Karpas-422 (cell line): ENCODE measurements around the gene PRR16. TPM values are rescaled to one million over a fixed set of nuclear protein-coding genes. Genes with fewer than 3 reads are reported as not detected.

ENCODE experiments used
- DNase-seq: peaks from one replicate; pipeline ENCODE4 v3.0.0-alpha.2; 2015
- H2AFZ ChIP-seq: fragments of 200-600 bp; sonication (generic); 2 replicates; pipeline ENCODE4 v1.6.1; 2014; ENCODE audit warnings: antibody characterized with exemption, low read length, mixed read lengths
- H3K27ac ChIP-seq: fragments of 200-600 bp; sonication (generic); 2 replicates; pipeline ENCODE4 v1.5.1; 2014; ENCODE audit warnings: mild to moderate bottlenecking, low read length, moderate library complexity
- H3K27me3 ChIP-seq: fragments of 200-600 bp; sonication (generic); 2 replicates; pipeline ENCODE4 v1.6.1; 2014; ENCODE audit warnings: low read length, mixed read lengths
- H3K36me3 ChIP-seq: fragments of 200-600 bp; sonication (generic); 2 replicates; pipeline ENCODE4 v1.6.1; 2014; ENCODE audit warnings: low read length, mixed read lengths; ENCODE audit not compliant: insufficient read depth
- H3K4me1 ChIP-seq: fragments of 200-600 bp; sonication (generic); 2 replicates; pipeline ENCODE4 v1.6.1; 2014; ENCODE audit warnings: mild to moderate bottlenecking, low read length, mixed read lengths
- H3K4me2 ChIP-seq: fragments of 200-600 bp; sonication (generic); 2 replicates; pipeline ENCODE4 v1.6.1; 2014; ENCODE audit warnings: low read length, low read depth, mild to moderate bottlenecking; ENCODE audit not compliant: poor library complexity, severe bottlenecking
- H3K4me3 ChIP-seq: fragments of 200-600 bp; sonication (generic); 2 replicates; pipeline ENCODE4 v1.5.1; 2014; ENCODE audit warnings: mild to moderate bottlenecking, antibody characterized with exemption, low read length, mixed read lengths
- H3K79me2 ChIP-seq: fragments of 200-600 bp; sonication (generic); 2 replicates; pipeline ENCODE4 v1.6.1; 2014; ENCODE audit warnings: mild to moderate bottlenecking, low read length, mixed read lengths
- H3K9ac ChIP-seq: fragments of 200-600 bp; sonication (generic); 2 replicates; pipeline ENCODE4 v1.6.0; 2014; ENCODE audit warnings: low read length
- H3K9me2 ChIP-seq: fragments of 200-600 bp; sonication (generic), shearing (Covaris generic); replicated peaks from 2 replicates; pipeline ENCODE4 v1.6.0; 2014; ENCODE audit warnings: mild to moderate bottlenecking, low read length, moderate library complexity; ENCODE audit not compliant: insufficient read depth
- H3K9me3 ChIP-seq: fragments of 300-700, 200-600 bp; sonication (generic); 2 replicates; pipeline ENCODE4 v1.6.1; 2014; ENCODE audit warnings: low read length, mixed read lengths
- H4K20me1 ChIP-seq: fragments of 200-600 bp; sonication (generic); 2 replicates; pipeline ENCODE4 v1.6.1; 2014; ENCODE audit warnings: mild to moderate bottlenecking, antibody characterized with exemption, low read length, low read depth; ENCODE audit not compliant: insufficient read depth
- total RNA-seq: library from RNA; depleted of rRNA; stranded (reverse); fragments of >200 nt; shearing (Covaris generic); gene quantifications from 2 replicates; pipeline ENCODE4 v1.2.3, GENCODE V29; 2014; ENCODE audit warnings: low replicate concordance

The PRR16 gene
- total RNA-seq, 1 experiment from 2014 or later = not detected

DNA sequence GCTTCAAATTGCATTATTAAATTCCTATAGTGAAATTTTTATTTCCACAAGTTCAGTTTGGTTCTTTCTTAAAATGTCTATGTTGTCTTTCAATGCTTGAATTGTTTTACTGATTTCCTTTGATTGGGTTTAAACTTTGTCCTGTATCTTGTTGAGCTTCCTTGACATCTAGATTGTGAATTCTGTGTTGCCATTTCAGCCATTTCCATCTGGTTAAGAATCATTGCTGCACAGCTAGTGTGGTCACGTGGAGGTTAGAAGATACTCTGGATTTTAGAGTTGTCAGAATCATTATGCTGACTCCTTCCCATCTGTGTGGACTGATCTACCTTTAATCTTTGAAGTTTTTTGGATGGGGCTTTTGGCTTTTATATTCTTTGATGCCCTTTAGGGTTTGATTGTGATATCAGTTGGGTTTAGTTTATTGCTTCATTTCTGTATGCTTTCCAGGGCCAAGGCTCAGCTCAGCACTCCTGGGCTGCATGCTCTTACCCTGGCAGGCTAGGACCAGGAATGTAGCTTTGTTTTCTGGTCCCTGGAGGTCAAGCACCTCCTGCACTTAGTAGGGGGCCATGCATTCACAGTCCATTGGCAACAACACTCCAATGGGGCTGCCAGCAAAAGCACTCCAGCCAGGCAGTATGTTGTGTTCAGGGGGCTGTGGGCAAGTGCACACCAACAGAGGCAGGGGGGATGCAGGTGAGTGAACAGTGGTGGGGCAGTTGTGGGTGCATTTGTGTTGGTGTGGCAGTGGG, 141.4 kb downstream of the PRR16 start:
- H3K9me2 ChIP-seq = no peaks in the 10 kb centered on the region
- H3K36me3 ChIP-seq = no peaks in the 10 kb centered on the region
- no peak overlapping the region for H3K4me2 ChIP-seq
- no peak for DNase-seq
- no peak overlapping the region for H3K9ac ChIP-seq
- no peaks in the 10 kb centered on the region for H3K27me3 ChIP-seq
- no peaks in the 10 kb centered on the region for H4K20me1 ChIP-seq
- peaks cover 16% of the 10 kb centered on the region for H3K9me3 ChIP-seq
- no peaks in the 10 kb centered on the region for H3K4me1 ChIP-seq
- no peaks in the 10 kb centered on the region for H3K79me2 ChIP-seq
- no peak overlapping the region for H3K4me3 ChIP-seq
- H2AFZ ChIP-seq = no peak overlapping the region
- no peak overlapping the region for H3K27ac ChIP-seq

DNA sequence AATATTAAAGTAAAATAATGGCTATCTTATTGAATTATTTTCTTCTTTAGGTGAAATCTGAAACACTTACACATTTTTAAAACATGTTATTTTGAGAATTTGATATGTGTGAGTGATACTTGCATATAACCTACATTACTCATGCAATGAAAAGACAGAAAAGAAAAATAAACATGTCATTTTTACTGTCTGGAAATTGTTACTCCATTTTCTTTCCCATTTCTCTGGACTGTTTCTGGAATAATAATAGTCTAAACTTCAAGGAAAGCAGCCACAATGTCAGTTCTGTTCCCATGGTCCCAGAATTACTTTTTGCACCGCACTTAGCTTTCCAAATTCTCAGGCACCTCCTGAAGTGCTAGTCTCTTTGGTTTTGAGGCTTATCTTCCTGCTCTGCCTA, 145.5 kb downstream of the PRR16 start:
- Histone ChIP-seq H3K79me2 (no peaks in the 10 kb centered on the region), H3K9me3 (peaks cover 12% of the 10 kb centered on the region), H3K4me3 (no peak overlapping the region), H3K9me2 (no peaks in the 10 kb centered on the region), H3K27me3 (no peaks in the 10 kb centered on the region), H3K27ac (no peak overlapping the region), H3K4me1 (no peaks in the 10 kb centered on the region), H3K4me2 (no peak overlapping the region), H3K9ac (no peak overlapping the region), H2AFZ (no peak overlapping the region), H3K36me3 (no peaks in the 10 kb centered on the region), H4K20me1 (no peaks in the 10 kb centered on the region)
- no peak for DNase-seq

DNA sequence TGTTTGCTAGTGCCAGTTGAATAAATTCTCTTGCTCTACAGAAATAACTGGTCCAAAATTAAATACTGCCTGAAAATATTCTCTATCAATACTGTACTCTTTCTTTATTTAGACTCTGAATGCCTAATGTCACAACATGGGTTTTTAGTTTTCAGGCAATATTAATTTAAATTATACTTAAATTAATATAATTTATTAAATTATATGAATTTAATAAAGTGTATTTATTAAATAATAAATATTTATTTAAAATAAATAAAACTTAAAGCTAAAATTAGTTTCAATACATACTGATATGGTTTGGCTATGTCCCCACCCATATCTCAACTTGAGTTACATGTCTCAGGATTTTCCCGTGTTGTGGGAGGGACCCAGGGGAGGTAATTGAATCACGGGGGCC, 146.0 kb downstream of the PRR16 start:
- no peak overlapping the region for H3K4me3 ChIP-seq
- H3K4me2 ChIP-seq = no peak overlapping the region
- H4K20me1 ChIP-seq = no peaks in the 10 kb centered on the region
- H2AFZ ChIP-seq = no peak overlapping the region
- H3K27ac ChIP-seq = no peak overlapping the region
- peaks cover 8% of the 10 kb centered on the region; the same call in 1 of the 2 replicates for H3K9me3 ChIP-seq
- no peaks in the 10 kb centered on the region for H3K9me2 ChIP-seq
- H3K27me3 ChIP-seq = no peaks in the 10 kb centered on the region
- H3K9ac ChIP-seq = no peak overlapping the region
- H3K36me3 ChIP-seq = no peaks in the 10 kb centered on the region
- no peaks in the 10 kb centered on the region for H3K4me1 ChIP-seq
- no peak for DNase-seq
- no peaks in the 10 kb centered on the region for H3K79me2 ChIP-seq

DNA sequence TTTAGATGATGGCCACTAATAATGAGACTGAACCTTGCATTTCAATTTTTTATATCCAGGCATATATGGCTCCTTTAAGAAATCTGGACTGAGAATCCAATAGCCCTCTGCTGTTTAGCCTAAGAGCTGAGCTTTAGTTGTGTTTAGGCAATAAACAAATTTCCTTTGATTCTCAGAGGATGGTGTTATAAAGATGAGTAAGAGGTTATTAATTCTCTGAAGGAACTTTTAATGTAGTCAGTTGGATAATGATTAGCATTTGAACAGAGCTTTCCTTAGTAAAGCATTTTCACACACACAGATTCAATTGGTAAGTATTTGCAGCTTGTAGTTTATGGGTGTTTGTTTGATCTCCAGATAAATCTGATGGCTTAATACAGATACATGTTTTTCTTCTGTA, 149.6 kb downstream of the PRR16 start:
- no peaks in the 10 kb centered on the region for H4K20me1 ChIP-seq
- no peak overlapping the region for H3K4me3 ChIP-seq
- no peaks in the 10 kb centered on the region for H3K9me2 ChIP-seq
- H2AFZ ChIP-seq = no peak overlapping the region
- no peak overlapping the region for H3K4me2 ChIP-seq
- no peaks in the 10 kb centered on the region for H3K4me1 ChIP-seq
- H3K27me3 ChIP-seq = no peaks in the 10 kb centered on the region
- no peaks in the 10 kb centered on the region for H3K36me3 ChIP-seq
- no peak overlapping the region for H3K27ac ChIP-seq
- H3K9ac ChIP-seq = no peak overlapping the region
- no peaks in the 10 kb centered on the region for H3K79me2 ChIP-seq
- no peak for DNase-seq
- H3K9me3 ChIP-seq = peaks cover 3% of the 10 kb centered on the region; the same call in 1 of the 2 replicates

DNA sequence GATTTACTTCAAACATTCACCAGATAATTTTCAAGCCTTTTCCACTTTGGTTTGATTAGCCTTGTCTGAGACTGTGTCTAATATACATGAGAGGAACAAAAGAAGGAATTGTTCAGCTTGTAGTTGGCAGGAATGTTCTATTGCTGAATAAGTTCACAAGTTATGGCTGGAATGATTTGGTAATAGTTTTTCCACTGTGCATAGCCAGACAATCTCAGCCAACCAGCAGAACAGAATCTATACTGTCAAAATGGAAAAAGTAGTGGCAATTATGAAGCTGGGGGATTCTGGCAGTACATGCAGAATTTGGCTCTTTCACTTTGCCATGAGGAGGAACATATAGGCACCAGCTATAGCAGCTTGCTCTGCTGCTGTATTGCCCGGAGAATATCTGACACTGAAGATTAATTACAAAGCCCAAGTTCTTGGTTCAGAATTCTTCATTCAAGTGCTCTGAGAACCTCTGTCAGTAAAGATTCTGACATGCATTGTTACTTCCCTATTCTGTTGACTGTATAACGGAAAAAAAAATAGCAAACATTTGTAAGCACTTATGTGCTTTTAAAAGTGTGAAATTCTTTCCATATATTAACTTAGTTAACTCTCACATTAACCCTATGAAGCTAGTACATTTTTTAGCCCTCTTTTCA, 150.6 kb downstream of the PRR16 start:
- no peak overlapping the region for H2AFZ ChIP-seq
- no peak for DNase-seq
- peaks cover 2% of the 10 kb centered on the region; the same call in 1 of the 2 replicates for H3K9me3 ChIP-seq
- H3K4me1 ChIP-seq = no peaks in the 10 kb centered on the region
- H3K4me2 ChIP-seq = no peak overlapping the region
- no peaks in the 10 kb centered on the region for H3K27me3 ChIP-seq
- H3K4me3 ChIP-seq = no peak overlapping the region
- no peak overlapping the region for H3K9ac ChIP-seq
- no peak overlapping the region for H3K27ac ChIP-seq
- H3K36me3 ChIP-seq = no peaks in the 10 kb centered on the region
- no peaks in the 10 kb centered on the region for H4K20me1 ChIP-seq
- no peaks in the 10 kb centered on the region for H3K79me2 ChIP-seq
- H3K9me2 ChIP-seq = no peaks in the 10 kb centered on the region

DNA sequence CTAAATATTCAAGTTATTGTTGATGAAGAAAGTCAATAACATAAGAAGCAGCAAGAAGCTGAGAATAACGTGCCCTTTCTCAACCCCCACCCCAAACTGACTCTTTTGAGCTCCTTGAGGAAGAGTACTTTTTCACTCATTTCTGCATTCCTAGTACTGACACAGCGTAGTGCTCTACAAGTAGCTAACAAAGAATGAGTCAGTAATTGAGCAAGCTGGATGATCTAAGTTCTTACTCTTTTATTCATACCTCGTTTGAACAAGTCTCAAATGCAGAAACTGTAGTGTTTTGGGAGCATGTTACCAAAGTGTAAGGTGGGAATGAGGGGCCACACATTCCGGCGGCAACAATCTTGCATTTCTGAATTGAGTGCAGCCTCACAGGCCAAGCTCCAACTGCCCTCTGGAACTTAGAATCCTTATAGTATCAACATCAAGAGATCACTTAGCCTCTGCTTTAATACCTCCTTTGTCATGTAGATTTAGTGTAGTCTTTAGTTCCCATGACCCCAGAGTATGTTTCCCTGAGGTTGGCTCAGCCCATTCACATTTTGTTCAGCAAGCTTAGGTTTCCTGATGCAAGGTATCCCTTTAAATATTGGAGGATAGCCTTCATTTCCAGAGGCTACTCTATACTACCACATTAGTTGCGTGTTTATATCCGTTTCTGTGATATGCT, 152.0 kb downstream of the PRR16 start:
- Histone ChIP-seq H3K79me2 (no peaks in the 10 kb centered on the region), H3K9me2 (no peaks in the 10 kb centered on the region), H3K4me3 (no peak overlapping the region), H3K36me3 (no peaks in the 10 kb centered on the region), H3K9ac (no peak overlapping the region), H3K4me1 (no peaks in the 10 kb centered on the region), H3K27me3 (no peaks in the 10 kb centered on the region), H3K27ac (no peak overlapping the region), H4K20me1 (no peaks in the 10 kb centered on the region), H2AFZ (no peak overlapping the region), H3K9me3 (no peaks in the 10 kb centered on the region; the same call in 1 of the 2 replicates), H3K4me2 (no peak overlapping the region)
- DNase-seq = no peak

DNA sequence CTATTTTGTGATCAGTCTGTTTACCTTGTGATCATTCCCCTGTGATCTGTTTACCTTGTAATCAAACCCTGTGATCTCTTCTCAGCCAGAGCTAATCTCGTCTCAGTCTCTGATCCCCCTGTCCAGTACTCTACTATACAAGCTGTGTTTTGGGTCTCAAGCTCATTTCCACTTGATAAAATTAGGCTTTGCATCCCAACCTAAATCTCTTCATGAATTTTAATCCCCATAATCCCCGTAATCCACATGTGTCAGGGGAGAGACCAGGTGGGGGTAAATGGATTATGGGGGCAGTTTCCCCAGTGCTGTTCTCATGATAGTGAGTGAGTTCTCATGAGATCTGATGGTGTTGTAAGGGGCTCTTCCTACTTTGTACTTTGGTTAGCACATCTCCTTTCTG, 157.2 kb downstream of the PRR16 start:
- Histone ChIP-seq H3K4me1 (no peaks in the 10 kb centered on the region), H3K79me2 (no peaks in the 10 kb centered on the region), H3K4me2 (no peak overlapping the region), H3K9me2 (no peaks in the 10 kb centered on the region), H2AFZ (no peak overlapping the region), H3K4me3 (no peak overlapping the region), H4K20me1 (no peaks in the 10 kb centered on the region), H3K36me3 (no peaks in the 10 kb centered on the region), H3K9ac (no peak overlapping the region), H3K9me3 (no peaks in the 10 kb centered on the region), H3K27me3 (no peaks in the 10 kb centered on the region), H3K27ac (no peak overlapping the region)
- no peak for DNase-seq

DNA sequence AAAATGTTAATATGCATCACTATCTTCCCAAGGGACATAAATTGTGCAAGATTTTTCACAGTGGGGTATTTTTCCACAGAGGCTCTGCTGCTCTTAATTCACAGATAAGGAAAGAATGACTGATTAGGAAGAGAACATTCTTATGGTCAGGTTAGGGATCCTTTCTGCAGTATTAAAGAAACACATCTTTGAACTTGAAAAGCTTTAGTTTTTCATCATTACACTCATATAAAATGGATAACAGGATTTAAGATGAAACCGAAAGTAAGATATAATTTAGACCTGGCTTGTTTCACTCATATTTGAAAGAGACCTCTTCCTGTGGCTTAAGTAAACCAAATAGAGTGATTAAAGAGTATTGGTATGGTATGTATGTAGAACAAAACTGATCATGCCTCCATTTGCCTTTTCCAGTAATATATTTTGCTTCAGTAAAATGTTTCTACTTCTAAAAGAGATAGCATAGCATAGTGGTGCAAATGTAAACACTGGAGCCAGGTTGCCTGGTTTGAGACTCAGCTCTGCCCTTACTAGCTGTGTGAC, 160.0 kb downstream of the PRR16 start:
- H3K79me2 ChIP-seq = no peaks in the 10 kb centered on the region
- no peaks in the 10 kb centered on the region for H3K36me3 ChIP-seq
- no peak overlapping the region for H3K4me3 ChIP-seq
- H3K4me1 ChIP-seq = no peaks in the 10 kb centered on the region
- no peaks in the 10 kb centered on the region for H3K9me2 ChIP-seq
- no peaks in the 10 kb centered on the region for H3K9me3 ChIP-seq
- H3K4me2 ChIP-seq = no peak overlapping the region
- DNase-seq = no peak
- no peak overlapping the region for H3K9ac ChIP-seq
- H3K27ac ChIP-seq = no peak overlapping the region
- H2AFZ ChIP-seq = no peak overlapping the region
- no peaks in the 10 kb centered on the region for H4K20me1 ChIP-seq
- H3K27me3 ChIP-seq = no peaks in the 10 kb centered on the region
